GM12874 (cell line): ENCODE measurements around the gene MAMDC4.

Experiments
- TF ChIP-seq, protein P1 (sequence below): IDR thresholded peaks from 2 replicates; pipeline ENCODE4 v1.5.1; 2011; ENCODE audit warnings: low read depth, mild to moderate bottlenecking, control low read depth, low read length, moderate library complexity; ENCODE audit not compliant: insufficient read depth

MAMDC4 gene

DNA sequence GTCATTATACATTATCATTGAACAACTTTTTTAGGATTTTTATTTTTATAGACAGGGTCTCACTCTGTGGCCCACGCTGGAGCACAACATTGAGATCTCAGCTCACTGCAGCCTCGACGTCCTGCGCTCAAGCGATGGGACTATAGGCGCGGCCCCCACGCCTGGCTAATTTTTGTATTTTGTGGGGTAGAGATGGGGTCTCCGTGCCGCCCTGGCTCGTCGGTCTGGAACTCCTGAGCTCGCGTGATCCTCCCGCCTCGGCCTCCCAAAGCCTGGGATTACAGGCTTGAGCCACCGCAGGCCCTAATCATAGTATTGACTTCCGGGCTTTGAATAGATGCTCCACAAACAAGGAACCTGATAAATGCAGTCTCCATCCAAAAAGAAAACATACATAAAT, 15.3 kb downstream of the MAMDC4 start:
- TF ChIP-seq, protein P1, sequence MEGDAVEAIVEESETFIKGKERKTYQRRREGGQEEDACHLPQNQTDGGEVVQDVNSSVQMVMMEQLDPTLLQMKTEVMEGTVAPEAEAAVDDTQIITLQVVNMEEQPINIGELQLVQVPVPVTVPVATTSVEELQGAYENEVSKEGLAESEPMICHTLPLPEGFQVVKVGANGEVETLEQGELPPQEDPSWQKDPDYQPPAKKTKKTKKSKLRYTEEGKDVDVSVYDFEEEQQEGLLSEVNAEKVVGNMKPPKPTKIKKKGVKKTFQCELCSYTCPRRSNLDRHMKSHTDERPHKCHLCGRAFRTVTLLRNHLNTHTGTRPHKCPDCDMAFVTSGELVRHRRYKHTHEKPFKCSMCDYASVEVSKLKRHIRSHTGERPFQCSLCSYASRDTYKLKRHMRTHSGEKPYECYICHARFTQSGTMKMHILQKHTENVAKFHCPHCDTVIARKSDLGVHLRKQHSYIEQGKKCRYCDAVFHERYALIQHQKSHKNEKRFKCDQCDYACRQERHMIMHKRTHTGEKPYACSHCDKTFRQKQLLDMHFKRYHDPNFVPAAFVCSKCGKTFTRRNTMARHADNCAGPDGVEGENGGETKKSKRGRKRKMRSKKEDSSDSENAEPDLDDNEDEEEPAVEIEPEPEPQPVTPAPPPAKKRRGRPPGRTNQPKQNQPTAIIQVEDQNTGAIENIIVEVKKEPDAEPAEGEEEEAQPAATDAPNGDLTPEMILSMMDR = no peak

DNA sequence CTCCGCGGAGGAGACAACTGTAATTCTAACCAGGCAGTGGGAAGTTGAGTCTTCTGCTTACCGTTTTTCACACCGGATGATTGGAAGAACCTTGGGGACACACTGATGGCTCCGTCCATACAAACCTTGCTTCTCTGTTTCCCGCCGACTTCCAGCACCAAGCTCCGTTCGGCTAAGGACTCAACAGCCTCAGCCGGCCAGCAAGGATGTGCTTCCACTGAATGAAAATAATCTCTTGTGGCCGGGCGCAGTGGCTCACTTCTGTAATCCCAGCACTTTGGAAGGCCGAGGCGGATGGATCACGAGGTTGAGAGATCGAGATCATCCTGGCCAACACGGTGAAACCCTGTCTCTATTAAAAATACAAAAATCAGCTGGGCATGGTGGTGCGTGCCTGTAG, 15.8 kb downstream of the MAMDC4 start:
- TF ChIP-seq, protein P1 = no peak

DNA sequence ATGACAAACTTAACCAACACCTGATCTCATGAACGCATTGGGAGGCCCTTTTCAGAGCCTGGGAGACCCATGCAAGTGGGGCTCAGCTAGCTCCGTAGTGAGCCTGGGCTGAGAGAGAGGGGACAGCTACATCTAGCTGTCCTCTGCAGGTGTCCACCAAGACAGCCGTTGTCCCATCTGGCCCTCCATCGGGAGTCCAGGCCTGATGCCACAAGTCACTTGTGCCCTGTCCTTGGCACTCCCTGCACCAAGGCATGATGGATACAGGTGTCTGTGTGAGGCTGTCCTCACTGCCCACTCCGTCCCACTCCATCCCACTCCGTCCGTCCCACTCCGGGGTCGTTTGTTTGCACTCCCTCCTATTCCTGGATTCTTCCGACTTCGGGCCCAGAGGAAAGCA, 16.5 kb downstream of the MAMDC4 start:
- TF ChIP-seq, protein P1 = no peak

DNA sequence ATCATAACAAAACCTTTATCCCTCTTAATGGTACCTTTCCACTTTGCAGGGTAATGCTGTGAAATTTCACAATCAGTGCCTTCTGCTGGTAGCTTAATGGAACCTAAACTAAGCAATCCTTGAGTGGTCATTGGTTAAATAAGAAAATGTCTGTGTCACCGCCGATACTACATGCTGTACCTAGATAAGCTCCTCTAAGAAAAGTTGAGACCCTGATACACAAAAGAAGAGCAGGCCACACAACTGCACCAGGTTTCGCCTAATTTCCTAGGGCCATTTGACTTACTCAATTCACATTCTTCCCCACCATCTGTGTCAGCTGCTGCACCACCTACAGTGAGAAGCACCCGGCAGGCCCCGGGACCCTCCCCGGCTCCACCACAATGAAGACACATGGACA, 23.0 kb downstream of the MAMDC4 start:
- TF ChIP-seq, protein P1 = no peak

DNA sequence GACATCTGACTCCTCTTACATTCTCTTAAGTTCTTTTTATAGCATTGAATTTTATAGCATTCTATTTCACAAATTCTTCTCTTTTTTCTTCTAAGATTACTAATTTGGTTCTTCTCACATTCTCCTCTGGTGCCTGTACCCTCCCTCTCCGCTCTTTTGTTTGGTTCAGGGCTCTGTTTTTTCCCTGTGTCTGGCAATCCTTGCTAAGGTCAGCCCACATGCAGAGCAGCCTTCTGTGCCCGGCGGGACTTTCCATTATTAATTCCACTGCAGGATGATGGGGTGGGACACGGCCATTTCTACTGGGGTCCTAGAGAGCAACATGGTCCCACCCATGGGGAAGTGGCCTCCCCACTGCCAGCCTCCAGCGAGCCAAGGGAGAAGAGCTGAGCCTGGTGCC, 24.3 kb downstream of the MAMDC4 start:
- TF ChIP-seq, protein P1 = no peak

DNA sequence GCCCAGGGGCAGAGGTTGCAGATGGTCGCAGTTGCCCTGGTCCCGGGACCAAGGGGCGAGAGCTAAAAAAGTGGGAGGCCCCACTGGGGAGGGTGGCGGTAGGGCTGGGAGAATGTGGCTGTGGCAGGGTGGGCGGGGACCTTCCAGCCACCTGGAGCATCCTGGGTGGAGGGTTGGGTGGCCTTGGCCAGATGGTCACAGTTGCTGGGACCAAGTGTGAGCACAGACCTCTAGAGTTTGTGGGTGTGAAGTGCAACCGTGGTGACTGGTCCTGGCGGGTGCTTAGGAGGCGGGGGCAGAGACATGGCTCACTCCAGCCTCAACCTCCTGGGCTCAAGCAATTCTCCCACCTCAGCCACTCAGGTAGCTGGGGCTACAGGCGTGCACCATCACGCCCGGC, 28.5 kb downstream of the MAMDC4 start:
- TF ChIP-seq, protein P1 = no peak

DNA sequence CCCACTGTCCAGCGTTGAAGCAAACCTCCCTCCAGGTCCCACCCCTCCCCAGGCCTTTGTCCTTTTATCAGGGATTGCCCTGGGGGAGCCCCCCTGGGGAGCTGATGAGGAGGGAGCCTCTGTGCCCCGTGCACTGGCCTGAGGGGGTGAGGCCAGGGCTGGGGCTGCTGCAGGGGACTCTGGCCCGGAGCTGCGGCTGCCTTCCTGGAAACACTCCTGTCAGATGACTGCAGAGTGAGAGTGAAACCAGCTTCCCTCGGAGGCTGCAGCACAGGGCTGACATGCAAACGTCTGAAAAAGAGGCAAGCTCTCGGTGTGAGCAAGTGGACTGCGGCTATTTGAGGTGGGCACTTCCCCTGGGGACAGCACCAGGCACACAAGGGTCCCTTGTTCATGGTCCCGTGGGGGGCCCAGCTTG, 29.6 kb downstream of the MAMDC4 start:
- TF ChIP-seq, protein P1 = no peak
